Gastroesophageal sphincter (tissue), 3 donors: Measurements from ENCODE around the gene SUZ12.

Source experiments
- CTCF ChIP-seq, 4 experiments: fragments of 200-600 bp in 2 of 4; fragments of 450-650 bp in 2 of 4; sonication (generic) in 1 of 4; IDR thresholded peaks; one replicate each; pipeline ENCODE4 v1.5.1; 2017 to 2019; ENCODE audit warnings: antibody characterized with exemption in 4 of 4, mild to moderate bottlenecking in 2 of 4, moderate library complexity in 2 of 4
- POLR2A ChIP-seq, 2 donors: fragments of 450-650 bp; IDR thresholded peaks; one replicate each; pipeline ENCODE4 v1.6.1; 2017; ENCODE audit warnings: antibody characterized with exemption in 2 of 2, mild to moderate bottlenecking in 2 of 2, moderate library complexity in 1 of 2

GRCh38 chr17:32020943-32021614 lies 84.3 kb downstream of the SUZ12 start:
- TF ChIP-seq CTCF (IDR thresholded peaks at IDR 0.05) = no peak
- TF ChIP-seq POLR2A (IDR thresholded peaks at IDR 0.05) = no peak
